Ureter (tissue), 1 donor: ENCODE measurements around the gene LINGO1. TPM values are rescaled to one million over a fixed set of nuclear protein-coding genes. Genes with fewer than 3 reads are reported as not detected.

Experiments
- DNase-seq: peaks from one replicate; pipeline ENCODE4 v3.0.0-alpha.2; 2020; ENCODE audit warnings: low spot score
- total RNA-seq: library from RNA; stranded (reverse); gene quantifications from one replicate; pipeline ENCODE4 v1.2.4, GENCODE V29; 2023
- donor health status: DM: yes; HTN: yes; CAD: no.

LINGO1 gene
- total RNA-seq, 1 donor from 2014 or later, result 1.7 TPM

- DNase-seq, result no peak
Observed at GRCh38 chr15:77617476-77618230, 15.1 kb downstream of the LINGO1 start.

DNA sequence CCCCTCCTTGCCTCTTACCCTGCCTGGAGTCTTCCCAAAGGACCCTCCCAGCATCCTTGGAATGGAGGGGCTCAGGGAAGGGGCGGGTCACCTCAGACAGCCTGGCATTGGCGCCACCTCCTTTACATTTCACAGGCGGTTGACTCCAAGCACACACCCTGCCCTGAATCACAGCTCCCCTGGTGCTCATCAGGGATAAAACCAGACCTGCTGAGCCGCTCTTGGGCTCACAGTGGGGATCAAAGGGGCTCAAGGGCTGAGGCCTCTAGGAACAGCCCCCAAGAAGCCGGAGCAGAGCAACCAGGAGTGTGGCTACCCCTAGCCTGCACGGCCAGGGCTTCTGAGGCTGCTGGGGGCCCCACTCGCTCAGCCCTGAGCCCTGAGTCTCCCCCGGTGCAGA is 16.6 kb downstream of the LINGO1 start:
- DNase-seq, result no peak

DNA sequence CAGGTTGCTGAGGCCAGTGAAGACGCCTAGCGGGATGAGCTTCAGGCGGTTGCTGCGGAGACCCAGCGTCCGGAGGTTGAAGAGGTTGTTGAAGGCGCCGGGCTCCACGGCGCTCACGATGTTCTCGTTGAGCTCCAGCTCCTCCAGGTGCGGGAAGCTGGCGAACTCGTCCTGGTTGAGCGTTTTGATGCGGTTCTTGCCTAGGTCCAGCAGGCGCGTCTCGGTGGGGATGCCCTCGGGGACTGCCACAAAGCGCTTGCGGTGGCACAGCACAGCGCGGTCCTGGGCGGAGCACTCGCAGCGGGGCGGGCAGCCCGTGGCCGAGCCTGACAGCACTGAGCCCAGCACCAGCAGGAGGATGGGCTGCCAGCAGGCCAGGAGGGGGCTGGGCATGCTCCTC is 17.2 kb downstream of the LINGO1 start:
- no peak for DNase-seq

GRCh38 chr15:77614251-77614806 is 18.4 kb downstream of the LINGO1 start:
- no peak for DNase-seq

DNA sequence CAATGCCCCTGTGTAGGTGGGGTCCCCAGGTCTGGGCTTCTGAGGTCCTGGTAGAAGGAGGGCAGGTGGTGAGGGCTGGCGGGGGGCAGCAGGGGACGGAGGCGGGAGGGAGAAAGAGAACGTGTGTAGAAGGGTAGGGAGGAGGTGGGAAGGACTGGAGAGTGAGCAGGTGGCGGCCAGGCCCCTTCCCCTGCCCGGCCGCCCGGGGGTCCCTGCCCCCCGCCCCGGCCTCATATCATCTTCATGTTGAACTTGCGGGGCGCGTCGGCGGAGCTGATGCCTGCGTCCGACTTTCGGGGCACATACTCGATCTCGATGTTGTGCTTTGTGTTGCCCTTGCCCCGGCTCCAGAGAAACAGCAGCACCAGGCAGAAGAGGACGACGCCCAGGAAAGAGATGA is 18.9 kb downstream of the LINGO1 start:
- no peak for DNase-seq

- no peak for DNase-seq
Observed at GRCh38 chr15:77612958-77613601, 19.6 kb downstream of the LINGO1 start.

GRCh38 chr15:77611767-77612166 is 20.9 kb downstream of the LINGO1 start:
- DNase-seq, result no peak

DNA sequence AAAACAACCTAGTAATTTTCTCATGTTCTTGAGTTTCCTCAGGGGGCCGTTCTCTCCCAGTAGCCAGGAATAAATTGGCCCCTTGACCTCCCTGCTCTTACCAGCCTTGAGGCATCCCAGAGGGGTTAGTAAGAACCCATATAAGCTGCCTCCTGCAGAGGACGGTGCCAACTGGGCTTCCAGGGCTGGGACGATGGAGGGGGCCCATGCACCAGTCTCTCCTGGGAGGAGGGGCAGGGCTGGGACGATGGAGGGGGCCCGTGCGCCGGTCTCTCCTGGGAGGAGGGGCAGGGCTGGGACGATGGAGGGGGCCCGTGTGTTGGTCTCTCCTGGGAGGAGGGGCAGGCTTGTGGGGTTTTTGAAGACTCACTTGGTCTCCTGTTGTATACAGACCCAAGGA is 22.0 kb downstream of the LINGO1 start:
- DNase-seq, result no peak

GRCh38 chr15:77609558-77609957 is 23.2 kb downstream of the LINGO1 start:
- no peak for DNase-seq

DNA sequence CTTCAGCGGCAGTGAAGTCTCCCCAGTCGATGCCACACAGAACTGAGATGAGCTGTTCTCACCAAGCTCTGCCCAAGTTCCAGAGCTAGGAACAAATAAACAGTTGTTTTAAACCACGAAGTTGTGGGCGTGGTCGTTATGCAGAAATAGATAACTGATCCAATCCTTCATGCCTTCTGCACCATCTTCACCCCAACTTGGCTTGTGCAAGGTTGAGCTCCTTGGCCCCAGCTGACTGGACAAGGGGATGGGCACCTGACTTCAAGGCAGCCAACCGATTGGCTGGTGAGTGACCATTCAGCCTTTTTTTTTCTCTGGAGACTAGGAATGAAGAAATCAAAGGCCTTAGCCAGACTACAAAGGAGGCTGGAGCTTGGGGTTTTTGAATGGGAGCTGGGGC is 23.9 kb downstream of the LINGO1 start:
- no peak for DNase-seq

GRCh38 chr15:77607894-77608261 is 24.8 kb downstream of the LINGO1 start:
- no peak for DNase-seq

DNA sequence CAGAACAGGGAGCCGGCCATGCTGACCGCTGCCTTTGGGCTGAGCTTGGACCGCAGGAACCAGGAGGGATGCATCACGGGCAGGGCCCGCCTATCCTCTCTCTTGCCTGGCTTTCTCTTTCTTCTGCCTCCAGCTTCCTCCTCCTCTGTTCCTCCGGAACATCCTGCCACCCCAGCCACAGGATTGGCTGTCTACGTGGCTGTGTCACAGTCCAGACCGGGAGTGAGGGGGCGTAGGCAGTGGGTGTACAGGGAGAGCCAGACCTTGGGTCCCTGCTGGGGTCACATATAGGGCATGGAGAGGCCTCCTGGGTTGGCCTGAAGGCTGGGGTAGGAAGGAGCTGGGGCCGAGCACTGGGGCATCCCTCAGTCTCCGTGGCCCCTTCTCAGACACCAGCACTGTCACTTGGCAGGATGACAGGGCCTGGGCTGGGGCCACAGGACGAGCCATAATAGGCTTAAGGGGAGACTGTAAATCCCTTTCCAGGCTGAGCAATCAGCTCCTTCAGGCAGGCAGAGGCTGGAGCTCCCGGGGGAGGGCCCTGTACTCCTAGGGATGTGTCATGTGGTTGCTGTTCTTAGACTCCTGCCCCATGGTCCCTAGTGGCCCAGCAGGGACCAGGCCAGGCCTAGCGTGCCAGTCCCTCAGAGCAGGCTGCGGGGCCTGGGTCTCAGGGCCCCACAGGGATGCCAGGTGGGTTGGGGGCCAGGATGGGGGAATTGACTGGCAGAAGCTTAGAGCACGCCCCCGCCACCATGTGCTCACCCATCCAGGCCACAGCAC is 25.4 kb downstream of the LINGO1 start:
- DNase-seq, result no peak

DNA sequence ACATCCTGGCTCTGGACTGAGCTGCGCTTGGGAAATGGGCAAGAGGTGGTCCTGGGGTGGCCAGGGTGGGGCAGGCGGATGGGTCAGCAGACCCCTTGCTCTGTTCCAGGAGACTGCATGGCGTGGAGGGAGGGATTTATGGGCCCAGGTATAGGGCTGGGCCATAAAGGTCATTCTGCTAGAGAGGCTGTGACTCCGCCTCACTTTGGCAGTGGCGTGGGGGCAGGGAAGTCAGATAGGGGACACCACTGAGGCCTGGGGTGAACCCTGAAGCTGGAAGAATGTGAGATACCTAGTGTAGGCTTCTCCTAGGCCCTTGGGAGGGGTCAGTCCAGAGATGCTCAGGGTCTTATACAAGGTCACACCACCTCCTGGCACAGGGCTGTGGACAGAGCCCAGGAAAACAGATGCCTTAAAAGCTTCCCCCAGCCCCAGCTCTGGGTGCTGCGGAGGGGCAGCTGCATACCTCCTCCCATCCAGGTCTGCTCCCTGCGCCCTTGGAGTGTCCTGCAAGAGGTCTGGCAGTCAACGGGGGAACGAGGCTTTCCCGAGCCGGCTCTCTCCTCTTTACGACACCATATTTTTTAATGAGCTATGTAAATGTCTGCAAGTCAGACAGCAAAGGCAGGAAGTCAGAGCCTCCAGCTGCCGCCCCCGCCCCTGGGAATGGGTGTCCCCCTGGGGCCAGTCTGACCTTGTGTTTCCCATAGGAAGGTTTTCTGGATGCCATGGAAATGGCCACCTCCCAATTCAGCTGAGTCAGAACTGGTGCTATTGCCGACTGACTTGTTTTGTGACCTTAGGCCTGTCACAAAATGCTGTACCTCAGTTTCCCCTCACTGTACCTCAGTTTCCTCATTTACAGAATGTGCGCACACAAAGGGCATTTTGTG is 26.3 kb downstream of the LINGO1 start:
- no peak for DNase-seq

- DNase-seq, result no peak
Observed at GRCh38 chr15:77605547-77605946, 27.2 kb downstream of the LINGO1 start.

DNA sequence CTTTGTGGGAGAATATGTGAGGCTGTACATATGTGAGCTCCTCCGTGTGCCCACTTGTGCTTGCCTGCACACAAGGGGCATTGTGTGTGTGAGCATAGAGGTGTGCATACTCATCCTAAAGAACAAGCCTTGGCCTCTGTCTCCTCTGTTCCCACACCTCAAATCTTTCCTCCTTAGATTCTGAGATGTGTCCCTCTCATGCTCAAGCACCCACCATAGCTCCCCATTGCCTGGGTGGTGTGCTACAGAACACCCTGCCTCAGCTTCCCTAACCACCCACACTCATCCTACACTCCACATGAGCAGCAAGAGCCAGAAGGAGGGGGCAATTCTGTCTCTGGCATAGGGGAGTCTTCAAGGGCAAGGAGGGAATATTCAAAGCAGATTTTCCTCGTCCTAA is 27.7 kb downstream of the LINGO1 start:
- DNase-seq, result no peak

DNA sequence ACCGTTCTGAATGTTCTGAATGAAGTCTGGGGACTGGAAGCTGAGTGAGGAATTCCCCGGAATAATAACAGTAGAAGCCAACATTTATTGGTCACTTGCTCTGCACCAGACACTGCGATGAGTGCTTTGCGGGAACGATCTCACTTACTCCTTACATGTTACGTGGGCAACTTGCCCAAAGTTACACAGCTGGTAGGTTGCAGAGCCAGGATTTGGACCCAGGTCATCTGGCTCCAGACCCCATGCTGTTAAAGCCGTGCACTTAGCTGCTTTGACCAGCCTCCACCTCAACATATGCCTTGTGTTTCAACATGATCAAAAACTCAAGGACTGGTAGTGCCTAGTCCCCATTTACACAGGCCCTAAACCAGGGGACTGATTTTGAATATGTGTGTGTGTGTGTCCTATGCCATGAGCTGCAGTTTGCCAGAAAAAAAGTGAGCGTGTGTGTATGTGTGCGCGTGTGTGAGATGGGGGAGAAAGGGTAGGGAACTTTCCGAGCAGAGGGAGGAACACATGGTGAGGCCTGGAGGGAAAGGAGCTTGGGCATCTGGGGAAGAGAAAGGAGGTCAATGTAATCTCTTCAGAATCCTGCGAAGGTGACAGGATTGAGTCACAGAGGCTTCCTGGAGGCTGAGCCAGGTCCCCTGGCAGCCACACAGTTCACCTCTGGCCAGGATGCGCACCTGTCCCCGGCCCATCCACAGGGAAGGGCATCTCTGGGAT is 28.9 kb downstream of the LINGO1 start:
- no peak for DNase-seq

- DNase-seq, result no peak
Observed at GRCh38 chr15:77602800-77603199, 29.9 kb downstream of the LINGO1 start.

GRCh38 chr15:77599899-77600298 is 32.8 kb downstream of the LINGO1 start:
- DNase-seq, result no peak

- DNase-seq, result no peak
Observed at GRCh38 chr15:77599357-77599756, 33.4 kb downstream of the LINGO1 start.

DNA sequence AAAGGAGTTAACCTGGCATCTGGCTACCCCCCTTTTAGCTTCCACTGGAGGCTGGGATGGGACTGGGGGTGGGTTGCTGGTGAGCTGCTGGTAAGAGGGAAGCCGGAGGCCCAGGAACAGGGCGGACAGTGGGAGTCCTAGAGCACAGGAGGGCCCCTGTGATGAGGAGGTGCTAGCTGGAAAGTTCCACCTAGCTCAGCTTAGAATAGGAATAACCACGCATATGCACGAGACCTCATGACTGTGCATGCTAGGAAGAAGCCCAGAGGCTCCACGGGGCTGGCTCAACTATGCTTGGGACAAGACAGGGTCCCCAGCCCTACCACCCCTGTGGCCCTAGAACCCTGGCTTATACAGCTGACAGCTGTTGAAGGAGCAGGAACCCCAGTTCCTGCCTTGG is 34.1 kb downstream of the LINGO1 start:
- DNase-seq, result no peak
